HG02981 (cell line): ENCODE measurements around the gene FCN2.
A peak's percentile ranks its signal among the peaks of the same experiment; 100 is the strongest.

Experiments
- ATAC-seq: cut with Tn5 transposase; IDR thresholded peaks from one replicate; pipeline ENCODE4 v1.9.1; 2021; ENCODE audit warnings: mild to moderate bottlenecking, moderate library complexity; ENCODE audit not compliant: unreplicated experiment

Gene FCN2

DNA sequence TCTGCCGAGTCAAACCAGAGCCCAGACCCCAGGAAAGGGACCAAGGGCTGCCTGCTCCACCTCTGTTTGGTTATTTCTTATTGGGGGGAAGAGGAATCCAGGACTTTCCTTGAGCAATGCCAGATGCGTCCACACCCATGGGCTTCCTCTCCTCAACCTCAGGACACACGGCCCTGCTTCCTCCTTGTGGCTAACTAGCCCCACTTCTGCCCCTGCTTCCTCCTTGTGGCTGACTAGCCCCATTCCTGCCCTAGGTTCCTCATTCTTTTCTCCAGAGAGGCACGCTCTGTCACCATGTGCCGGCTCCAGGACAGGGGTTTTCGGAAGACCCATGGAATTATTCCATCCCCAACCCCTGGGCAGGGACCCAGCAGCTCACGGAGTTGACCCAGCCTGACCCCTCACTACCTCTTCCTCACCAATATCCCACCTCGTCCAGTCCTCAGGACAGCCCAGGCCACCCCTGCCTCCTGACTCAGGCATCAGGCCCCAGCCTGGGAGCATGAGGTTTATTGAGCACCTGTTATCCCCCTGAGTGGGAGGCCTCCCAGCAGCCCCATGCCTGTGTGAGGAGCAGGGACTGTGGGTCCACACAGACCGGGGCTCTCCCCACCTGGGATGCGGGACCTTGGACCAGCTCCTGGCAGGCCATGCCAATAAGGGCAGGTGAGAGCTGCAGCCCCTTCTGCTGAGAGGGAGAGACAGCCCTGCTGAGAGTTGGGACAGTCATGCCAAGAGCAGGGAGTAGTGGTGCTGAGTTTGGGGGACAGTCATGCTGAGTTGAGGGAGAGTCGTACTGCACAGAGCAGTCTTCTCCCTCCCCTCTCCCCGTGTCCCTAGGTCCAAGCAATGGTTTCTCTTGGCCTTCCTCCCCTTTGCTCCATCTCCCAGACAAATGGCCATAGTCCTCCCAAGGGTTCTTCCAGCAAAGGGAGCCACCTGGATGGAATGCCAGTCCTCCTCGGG lies 48.9 kb downstream of the FCN2 start:
- ATAC-seq, result no peak

DNA sequence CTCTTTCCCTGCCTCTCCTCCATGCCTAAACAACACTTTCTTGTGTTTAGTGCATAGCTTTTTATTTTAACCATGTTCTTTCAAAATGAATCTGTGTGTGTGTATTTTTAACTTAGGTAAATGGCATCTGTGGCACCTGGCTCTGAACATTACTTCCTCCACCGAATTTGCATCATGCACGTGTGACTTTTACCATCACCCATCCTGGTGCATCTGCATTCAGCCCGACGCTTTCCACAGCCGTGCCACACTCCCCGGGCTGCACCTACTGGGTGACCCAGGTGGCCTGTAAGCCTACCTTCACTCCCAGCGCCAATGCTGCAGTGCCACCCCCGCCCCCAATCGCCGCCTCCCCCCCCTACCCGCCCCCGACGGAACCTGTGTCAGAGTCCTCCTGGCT lies 49.8 kb downstream of the FCN2 start:
- ATAC-seq, result peak; percentile 64

DNA sequence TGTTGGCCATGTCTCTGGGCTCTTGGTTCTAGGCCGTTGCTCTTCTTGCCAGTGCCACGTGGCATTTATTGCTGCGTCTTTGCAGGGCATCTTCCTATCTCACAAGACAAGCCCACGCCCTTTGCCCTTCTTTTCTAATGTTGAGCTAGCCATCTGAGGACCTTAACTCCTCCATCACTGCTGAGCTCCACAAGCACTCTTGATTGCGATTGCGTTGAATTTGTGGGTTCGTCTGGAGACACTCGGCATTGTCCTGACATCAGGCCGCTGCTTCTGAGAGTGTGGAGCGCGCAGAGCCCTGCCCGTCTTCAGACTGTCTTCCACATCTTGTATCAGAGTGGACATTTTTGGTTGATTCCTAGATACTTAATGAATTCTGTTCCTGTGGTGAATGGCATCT lies 51.6 kb downstream of the FCN2 start:
- no peak for ATAC-seq

DNA sequence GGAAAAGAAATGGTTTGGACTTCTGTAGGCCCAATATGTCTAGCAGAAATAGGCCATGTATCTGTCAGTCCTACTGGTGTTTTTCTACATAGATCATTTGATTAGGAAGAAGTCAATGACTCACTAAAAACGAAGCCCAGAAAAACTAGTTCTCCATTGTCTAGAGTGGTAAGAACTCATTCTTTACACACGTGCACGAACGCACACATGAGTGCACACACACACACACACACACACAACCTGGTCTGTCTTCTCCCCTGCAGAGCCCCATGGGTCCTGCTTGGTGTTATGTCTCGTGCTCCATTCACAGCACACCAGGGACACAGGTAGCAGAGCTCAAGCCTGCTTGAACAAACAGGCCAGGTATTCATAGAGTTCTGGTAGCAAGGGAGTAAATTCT lies 52.0 kb downstream of the FCN2 start:
- no peak for ATAC-seq

DNA sequence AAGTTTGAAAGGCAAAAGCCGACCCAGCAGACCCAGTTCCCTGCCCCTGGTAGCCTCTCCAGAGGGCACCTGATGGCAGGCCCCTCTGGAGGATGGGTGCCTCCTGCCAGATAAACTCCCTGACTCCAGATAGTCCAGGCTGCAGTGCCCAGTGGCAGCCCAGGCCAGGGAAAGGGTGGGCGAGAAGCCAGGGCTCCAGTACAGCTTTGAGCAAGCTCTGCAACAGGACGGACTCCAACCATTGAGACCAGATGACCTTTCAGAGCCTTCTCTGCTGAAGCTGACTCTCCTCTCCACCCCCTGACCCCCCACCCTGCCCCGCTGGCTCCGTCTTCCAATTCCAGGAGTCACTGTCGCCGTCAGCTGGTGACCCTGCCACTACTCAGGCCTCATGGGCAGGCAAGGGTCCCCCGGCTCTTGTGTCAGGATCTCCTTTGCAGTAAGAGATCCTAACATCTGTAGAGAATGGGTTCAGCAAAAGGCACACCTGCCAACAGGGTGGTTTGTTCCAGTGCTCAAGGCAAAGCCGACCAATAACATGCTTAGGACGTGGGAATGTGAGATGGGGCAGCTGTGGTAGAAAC lies 52.6 kb downstream of the FCN2 start:
- no peak for ATAC-seq

DNA sequence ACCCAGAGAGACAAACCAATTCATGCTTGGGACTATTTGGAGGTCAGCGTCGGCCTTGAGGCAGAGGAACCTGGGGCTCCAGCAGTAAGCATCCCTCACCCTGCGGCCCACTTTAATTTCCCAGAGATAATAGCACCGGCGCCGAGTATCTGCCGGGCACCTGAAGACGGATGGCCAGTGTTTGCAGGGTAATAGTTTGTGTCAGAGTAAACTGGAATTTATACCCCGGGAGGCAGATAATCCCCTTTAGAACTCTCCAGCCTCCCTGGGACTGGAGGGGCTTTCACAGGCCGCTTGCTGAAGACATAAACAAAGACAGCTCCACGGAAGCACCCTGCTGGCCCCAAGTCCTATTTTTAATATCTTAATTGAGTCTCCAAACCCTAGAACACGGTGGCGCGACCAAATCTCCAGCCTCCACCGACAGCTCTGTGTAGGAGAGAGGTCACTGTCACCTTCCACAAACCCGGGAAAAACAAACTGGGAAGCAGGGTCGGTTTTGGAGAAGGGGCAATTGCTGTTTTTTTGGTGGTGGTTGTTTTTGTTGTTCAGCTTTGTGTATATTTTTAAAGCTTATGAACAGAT lies 54.5 kb downstream of the FCN2 start:
- ATAC-seq, result no peak

DNA sequence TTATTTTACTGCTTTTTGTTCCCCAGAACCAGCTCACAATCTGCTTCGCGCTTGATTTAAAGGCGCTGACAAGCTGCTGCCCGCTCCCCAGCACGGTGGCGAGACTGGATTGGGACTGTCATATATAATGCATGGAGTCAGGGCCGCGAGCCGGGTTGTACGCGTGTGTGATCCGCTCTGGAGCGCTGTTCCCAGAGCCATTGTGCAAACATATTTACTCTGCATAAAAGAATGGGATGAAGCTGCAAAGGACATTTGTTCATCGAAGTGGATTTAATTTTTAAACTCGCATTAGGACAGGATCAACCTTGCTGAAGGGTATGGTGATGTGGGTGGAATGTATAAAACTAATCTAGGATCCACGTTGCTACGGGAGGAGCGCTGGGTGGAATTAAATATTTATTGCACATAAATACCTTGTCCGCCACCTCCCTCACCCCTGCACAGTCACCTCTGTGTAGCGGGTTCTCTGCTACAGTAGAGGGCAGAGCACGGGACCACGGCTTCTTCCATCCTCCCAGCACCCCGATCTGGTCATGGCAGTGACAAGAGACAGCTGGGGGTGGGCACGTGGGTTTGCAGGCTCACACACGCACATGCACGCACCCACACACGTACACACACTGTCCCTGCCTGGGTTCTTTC lies 55.2 kb downstream of the FCN2 start:
- ATAC-seq, result no peak

DNA sequence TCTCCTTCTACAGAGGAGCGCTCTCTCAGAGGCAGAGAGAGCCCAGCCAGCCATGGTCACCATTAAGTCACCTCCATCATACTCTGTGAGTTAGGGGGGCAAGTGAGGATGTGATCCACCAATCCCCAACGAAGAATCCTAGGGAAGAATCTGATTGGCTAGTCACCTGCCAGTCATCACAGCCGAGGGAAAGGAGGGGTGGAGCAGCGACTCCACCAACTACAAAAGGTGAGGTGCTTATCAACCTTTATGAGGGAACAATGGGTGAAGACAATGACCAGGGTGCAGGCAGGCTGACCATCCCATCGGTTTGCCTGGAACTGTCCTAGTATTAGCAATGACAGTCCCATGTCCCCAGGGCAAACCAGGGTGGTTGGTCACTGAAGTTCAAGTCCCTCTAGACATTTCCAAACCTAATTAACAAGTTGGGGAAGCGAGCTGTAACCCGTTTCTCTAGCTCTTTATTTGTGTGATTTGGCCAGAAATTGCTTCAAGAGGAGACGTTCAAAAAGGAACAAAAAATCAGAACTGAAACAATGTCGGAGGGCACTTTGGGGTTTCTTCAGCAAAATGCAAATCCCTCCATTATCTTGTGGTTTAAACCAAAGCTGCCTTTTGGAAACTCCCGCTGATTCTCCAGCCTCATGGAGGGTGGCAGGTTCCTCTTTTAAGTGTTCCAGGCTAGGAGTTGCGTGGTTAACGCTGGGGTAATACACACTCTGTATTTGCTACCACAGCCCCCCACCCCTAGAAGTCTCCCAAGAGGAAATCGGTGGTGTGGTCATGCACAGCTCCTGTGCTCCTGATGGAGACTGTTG lies 55.9 kb downstream of the FCN2 start:
- ATAC-seq, result peak; percentile 46
